ENCODE results near the gene BMP3. TPM values are rescaled to one million over a fixed set of nuclear protein-coding genes. Genes with fewer than 3 reads are reported as not detected.

BMP3 gene
- total RNA-seq = 10 to 100 TPM in 1 of 2 donors, 1 to 10 TPM in 1; 3.3 to 33.4 TPM

DNA sequence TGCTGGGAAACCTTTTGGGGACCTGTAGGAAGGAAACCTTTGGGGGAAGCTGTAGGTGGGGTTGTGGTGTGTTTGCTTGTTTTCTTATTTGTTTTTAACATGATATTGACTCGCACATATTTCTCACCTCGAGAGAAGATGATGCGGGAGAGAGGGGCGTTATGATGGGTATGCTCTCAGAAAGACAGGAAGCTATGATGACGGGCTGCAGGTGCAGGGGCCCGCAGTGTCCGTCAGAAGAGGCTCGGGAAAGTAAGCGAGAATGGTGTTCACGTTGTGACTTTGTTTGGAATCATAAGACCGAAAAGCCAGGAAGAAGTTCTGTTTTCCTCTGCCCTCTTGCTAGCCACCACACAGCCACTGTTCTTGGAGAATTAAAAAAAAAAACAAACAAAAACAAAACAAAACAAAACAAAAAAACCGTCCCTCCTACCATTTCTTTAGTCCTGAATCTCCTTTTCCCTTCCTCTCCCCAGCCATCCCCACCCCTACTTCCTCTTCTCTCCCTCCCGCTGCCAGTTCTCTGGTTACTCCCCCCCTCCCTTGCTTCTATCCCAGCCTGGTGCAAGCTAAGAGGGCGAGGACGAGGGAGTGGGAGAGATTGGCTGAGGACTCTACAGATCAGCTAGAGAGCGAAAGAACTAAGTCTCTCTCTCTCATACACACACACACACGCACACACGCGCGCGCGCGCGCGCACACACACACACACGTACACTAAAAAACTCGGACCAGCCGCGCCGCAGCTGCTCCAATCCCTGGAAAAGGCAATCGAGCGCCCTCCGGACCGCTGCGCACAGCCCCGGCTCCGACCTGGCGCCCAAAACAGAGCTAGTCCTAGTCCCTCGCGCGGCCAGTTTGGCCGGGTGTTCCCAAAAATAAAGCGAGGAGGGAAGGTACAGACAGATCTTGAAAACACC lies at the start of gene BMP3:
BMP3 (plus strand) TSS at position 648 of the 920 bp plus-strand sequence. CDS start 577 bp downstream, outside the sequence.
- Histone ChIP-seq H3K9ac (ENCODE audit: low read depth in 2 of 2, low read length in 2 of 2) (peak within 1 kb of the TSS in 1 of 2 donors; percentile 61), H3K4me3 (peak within 1 kb of the TSS; percentile 59), H3K27me3 (peaks cover 7% of the 10 kb centered on the region), H3K36me3 (no peaks in the 10 kb centered on the region), H3K27ac (peak within 1 kb of the TSS; percentile 56), H3K9me3 (no peaks in the 10 kb centered on the region), H3K4me1 (no peaks in the 10 kb centered on the region)
- DNase-seq = peak; percentile 53
- intact Hi-C loops (cut with DNase I) = no loop called here
- TF ChIP-seq, protein P1, sequence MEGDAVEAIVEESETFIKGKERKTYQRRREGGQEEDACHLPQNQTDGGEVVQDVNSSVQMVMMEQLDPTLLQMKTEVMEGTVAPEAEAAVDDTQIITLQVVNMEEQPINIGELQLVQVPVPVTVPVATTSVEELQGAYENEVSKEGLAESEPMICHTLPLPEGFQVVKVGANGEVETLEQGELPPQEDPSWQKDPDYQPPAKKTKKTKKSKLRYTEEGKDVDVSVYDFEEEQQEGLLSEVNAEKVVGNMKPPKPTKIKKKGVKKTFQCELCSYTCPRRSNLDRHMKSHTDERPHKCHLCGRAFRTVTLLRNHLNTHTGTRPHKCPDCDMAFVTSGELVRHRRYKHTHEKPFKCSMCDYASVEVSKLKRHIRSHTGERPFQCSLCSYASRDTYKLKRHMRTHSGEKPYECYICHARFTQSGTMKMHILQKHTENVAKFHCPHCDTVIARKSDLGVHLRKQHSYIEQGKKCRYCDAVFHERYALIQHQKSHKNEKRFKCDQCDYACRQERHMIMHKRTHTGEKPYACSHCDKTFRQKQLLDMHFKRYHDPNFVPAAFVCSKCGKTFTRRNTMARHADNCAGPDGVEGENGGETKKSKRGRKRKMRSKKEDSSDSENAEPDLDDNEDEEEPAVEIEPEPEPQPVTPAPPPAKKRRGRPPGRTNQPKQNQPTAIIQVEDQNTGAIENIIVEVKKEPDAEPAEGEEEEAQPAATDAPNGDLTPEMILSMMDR (IDR thresholded peaks at IDR 0.05) = no peak

- Histone ChIP-seq H3K4me1 (no peaks in the 10 kb centered on the region), H3K27me3 (no peaks in the 10 kb centered on the region), H3K36me3 (no peaks in the 10 kb centered on the region), H3K9me3 (no peaks in the 10 kb centered on the region), H3K9ac (ENCODE audit: low read depth in 2 of 2, low read length in 2 of 2) (no peak overlapping the region), H3K4me3 (no peak overlapping the region), H3K27ac (no peak overlapping the region)
- intact Hi-C loops (cut with DNase I) = no loop called here
- TF ChIP-seq, protein P1 (IDR thresholded peaks at IDR 0.05) = no peak
- no peak for DNase-seq
Observed at GRCh38 chr4:80986011-80986410, 44.5 kb upstream of the BMP3 start.

DNA sequence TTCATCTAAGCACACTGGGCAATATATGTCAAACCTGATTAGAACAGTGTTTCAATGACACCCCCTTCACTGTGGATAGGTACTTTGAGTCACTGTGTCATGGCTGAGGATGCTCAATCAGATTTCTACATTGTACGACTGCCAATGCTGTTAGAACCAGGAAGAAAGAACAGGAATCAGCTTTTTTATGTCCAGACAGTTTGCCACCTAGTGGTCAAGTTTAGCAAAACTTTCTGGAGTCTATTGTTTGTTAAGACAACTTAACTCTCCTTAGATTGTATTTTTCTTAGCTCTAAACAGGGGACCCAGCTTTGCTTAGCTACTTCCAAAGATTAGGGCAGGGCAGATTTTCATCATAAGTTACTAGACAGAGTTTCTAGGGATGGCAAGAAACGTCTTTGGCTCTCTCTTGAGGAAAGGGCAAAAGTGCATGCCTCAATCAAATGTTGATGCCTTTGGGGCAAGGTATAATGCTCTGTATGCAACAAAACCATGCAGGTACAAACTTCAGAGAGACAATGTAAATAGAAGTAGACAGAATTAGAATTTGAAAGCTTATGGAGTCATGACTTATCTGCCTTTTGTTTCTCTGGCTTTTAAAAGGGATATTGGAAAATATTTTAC lies 40.5 kb upstream of the BMP3 start:
- no peaks in the 10 kb centered on the region for H3K36me3 ChIP-seq
- H3K27ac ChIP-seq = no peak overlapping the region
- no peaks in the 10 kb centered on the region for H3K27me3 ChIP-seq
- TF ChIP-seq, protein P1 (IDR thresholded peaks at IDR 0.05) = peak; percentile 48
- DNase-seq = peak; percentile 33
- H3K4me1 ChIP-seq = no peaks in the 10 kb centered on the region
- H3K9ac ChIP-seq (ENCODE audit: low read depth in 2 of 2, low read length in 2 of 2) = no peak overlapping the region
- no peaks in the 10 kb centered on the region for H3K9me3 ChIP-seq
- no peak overlapping the region for H3K4me3 ChIP-seq
- intact Hi-C loops (cut with DNase I) = loop anchor here (5.0 kb wide), 1 partner anchor 628 kb away; no protein-coding TSS in a partner anchor

DNA sequence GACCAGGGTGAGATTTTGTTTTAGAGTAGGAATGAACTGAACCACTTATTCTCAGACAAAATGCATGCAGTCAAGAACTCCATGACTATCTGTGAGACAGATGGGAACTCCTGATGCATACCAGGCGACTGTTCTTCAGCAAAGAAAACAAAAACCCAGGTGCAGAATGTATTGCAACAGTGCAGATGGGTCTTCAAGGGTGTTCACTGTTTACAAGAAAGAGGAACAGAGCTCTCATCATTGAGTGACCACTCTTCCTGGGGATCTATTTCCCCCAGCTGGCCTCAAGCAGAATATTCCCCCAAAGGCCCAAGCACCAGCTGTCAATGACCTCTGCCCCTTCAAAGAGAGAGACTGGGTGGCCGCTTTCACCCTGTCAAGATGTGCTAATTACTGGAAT lies 39.7 kb upstream of the BMP3 start:
- Histone ChIP-seq H3K4me3 (no peak overlapping the region), H3K27ac (no peak overlapping the region), H3K27me3 (no peaks in the 10 kb centered on the region), H3K9me3 (no peaks in the 10 kb centered on the region), H3K9ac (ENCODE audit: low read depth in 2 of 2, low read length in 2 of 2) (no peak overlapping the region), H3K36me3 (no peaks in the 10 kb centered on the region), H3K4me1 (no peaks in the 10 kb centered on the region)
- DNase-seq = no peak
- intact Hi-C loops (cut with DNase I) = loop anchor here (5.0 kb wide), 1 partner anchor 629 kb away; no protein-coding TSS in a partner anchor
- TF ChIP-seq, protein P1 (IDR thresholded peaks at IDR 0.05) = no peak

- H3K36me3 ChIP-seq = no peaks in the 10 kb centered on the region
- H3K4me3 ChIP-seq = no peak overlapping the region
- TF ChIP-seq, protein P1 (IDR thresholded peaks at IDR 0.05) = no peak
- no peaks in the 10 kb centered on the region for H3K27me3 ChIP-seq
- no peak overlapping the region for H3K9ac ChIP-seq (ENCODE audit: low read depth in 2 of 2, low read length in 2 of 2)
- H3K27ac ChIP-seq = no peak overlapping the region
- intact Hi-C loops (cut with DNase I) = no loop called here
- no peaks in the 10 kb centered on the region for H3K4me1 ChIP-seq
- no peaks in the 10 kb centered on the region for H3K9me3 ChIP-seq
- no peak for DNase-seq
Observed at GRCh38 chr4:80999943-81000342, 30.6 kb upstream of the BMP3 start.

Measured in colonic mucosa (tissue), 4 donors.